Cardiac septum (tissue), 1 donor: ENCODE measurements around the gene COL15A1. TPM values are rescaled to one million over a fixed set of nuclear protein-coding genes. Genes with fewer than 3 reads are reported as not detected.
"Not testable (repeated sequence)": the region's sequence is repeated elsewhere in the genome, so short reads cannot be mapped to it uniquely, and the experiment has no call there.

Source experiments
- DNase-seq: peaks from one replicate; pipeline ENCODE4 v3.0.0-alpha.2; 2020; ENCODE audit warnings: low spot score
- intact Hi-C: fragments of 100-400 bp; cut with DNase I; formaldehyde crosslinking; loops from one replicate; pipeline ENCODE4 v1.14.0; 2022
- long read RNA-seq: library from polyadenylated mRNA; unstranded; transcript quantifications from one replicate; pipeline ENCODE4 v2.0.0, GENCODE V29; 2021
- total RNA-seq: library from RNA; stranded (reverse); fragmentation: NEBNext Ultra II Directional; extraction: Animal tissue kit (Norgen Biotek cat#: 25700); gene quantifications from one replicate; pipeline ENCODE4 v1.2.1, GENCODE V29; 2021
- donor health status: DM: no; HTN: no; CAD: no.

The COL15A1 gene
- 49.4 TPM for total RNA-seq
- long read RNA-seq, full-length matches to known transcripts: 8 of 56 reads
- long read RNA-seq, partial matches to known transcripts: 40 of 56 reads
- long read RNA-seq, other reads (novel, unspliced or antisense): 8 of 56 reads

- no peak for DNase-seq
- intact Hi-C loops: no loop called here
Measured at GRCh38 chr9:98943682-98944056, at the start of gene COL15A1. Gene COL15A1, plus strand, starts transcription at chr9:98943907. Its CDS starts 155 bp downstream, at chr9:98944062.

GRCh38 chr9:98894171-98894570 lies 49.5 kb upstream of the COL15A1 start:
- intact Hi-C loops: no loop called here
- no peak for DNase-seq

DNA sequence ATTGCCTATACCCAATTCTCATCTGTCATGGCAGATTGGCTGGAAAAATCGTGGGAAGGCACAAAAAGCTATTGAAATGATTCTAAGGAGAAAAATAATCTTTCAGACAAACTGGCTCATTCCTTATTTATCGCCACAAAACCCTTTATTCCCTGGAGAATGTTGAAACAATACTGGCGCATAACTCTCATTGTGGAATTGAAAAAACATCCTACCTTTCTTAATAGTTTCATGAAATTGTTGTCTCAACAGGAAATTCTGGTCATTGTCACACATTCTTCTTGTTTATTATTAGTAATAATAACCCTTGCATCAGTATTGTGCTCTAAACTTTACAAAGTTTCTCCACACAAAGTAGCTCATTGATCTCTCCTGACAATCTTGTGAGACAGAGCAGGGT lies 48.9 kb upstream of the COL15A1 start:
- DNase-seq: no peak
- intact Hi-C loops: no loop called here

- intact Hi-C loops: no loop called here
- no peak for DNase-seq
Measured at GRCh38 chr9:98896632-98897031, 47.1 kb upstream of the COL15A1 start.

DNA sequence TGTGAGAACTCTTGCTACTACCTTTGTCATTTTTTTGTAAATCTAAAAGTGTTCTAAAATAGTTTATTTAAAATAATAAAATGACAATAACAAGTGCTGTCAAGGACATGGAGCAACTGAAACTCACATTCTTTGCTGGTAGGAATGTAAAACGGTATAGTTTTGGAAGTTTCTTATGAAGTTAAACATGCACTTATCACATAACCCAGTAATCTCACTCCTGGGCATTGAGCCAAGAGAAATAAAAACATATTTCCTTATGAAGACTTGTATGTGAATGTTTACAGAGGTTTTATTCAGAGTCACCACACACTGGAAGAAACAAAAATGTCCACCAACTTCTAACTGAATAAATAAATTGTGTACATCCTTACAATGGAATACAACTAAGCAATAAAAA lies 46.0 kb upstream of the COL15A1 start:
- no peak for DNase-seq
- intact Hi-C loops: no loop called here

DNA sequence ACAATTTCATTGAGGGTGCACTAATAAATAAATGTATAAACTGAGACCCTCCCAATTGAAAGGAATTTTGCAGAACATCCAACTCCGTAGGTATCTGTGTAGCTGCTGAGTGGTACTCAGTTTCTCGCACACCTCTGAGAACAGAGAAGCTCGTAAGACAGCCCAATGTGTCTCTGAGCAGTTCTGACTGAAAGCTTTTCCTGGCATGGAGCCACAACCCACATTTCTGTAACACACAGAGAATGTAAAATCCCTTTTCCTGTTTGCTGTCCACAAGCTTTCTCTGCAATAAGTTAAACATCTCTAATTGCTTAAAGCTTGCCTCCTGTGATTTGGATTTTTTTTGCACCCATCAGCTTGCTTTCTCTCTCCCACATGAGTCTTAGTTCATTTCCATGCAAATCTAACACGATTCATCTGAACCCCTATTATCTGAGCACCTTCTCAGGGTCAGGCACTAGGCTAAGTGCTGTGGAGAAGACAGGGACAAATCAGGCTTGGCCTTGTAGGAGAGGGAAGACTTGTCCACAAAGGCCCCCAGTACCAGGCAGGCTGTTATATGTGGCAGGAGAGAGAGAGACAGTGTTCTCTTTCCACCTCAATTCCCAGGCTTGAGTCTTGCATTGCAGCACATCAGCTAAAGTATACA lies 44.2 kb upstream of the COL15A1 start:
- intact Hi-C loops: loop anchor here (5.0 kb wide), 1 partner anchor 37 kb away; no protein-coding TSS in a partner anchor
- DNase-seq: no peak

DNA sequence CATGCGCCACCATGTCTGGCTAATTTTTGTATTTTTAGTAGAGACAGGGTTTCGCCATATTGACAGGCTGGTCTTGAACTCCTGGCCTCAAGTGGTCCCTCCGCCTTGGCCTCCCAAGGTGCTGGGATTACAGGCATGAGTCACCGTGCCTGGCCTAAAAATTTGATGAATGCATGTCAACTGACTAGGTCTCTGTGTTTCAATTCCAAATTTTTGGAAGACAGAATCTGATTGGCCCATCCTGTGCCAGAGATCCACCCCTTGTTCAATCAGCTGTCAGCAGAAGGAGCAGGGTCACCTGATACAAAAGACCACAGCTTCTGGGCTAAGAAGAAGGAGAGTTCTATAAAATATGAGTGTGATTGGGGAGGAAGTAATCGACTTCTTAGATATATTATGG lies 43.5 kb upstream of the COL15A1 start:
- DNase-seq: no peak
- intact Hi-C loops: loop anchor here (5.0 kb wide), 1 partner anchor 38 kb away; no protein-coding TSS in a partner anchor

DNA sequence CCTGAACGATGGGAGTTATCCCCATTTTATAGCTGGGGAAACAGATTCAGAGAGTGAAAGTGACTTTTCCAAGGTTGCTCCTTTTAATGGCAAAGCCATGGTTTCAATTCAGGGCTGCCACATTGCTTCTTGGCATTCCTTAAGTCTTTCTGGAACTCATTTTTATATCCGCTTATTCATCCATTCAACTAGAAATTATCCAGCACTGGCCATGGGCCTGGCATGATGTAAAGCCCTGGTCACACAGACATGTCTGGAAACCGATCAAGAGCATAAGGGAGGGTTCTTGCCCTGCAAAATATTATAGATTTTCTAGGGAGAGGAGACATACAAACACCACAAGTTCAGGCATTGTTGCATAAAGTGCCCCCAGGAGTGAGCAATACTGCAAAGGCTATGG lies 43.0 kb upstream of the COL15A1 start:
- no peak for DNase-seq
- intact Hi-C loops: loop anchor here (5.0 kb wide), 1 partner anchor 38 kb away; no protein-coding TSS in a partner anchor

DNA sequence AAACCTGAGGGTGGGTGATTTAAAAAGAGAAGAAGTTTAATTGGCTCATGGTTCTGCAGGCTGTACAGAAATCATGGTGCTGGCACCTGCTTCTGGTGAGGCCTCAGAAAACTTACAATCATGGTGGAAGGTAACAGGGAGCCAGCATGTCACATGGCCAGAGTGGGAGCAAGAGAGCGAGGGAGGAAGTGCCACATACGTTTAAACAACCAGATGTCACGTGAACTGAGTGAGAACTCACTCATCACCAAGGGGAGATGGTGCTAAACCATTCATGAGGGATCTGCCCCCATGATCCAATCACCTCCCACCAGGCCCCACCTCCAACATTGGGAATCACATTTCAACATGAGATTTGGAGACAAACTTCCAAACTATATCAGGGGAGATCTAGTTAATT lies 41.9 kb upstream of the COL15A1 start:
- intact Hi-C loops: loop anchor here (5.0 kb wide), 1 partner anchor 40 kb away; no protein-coding TSS in a partner anchor
- not testable (repeated sequence) for DNase-seq

DNA sequence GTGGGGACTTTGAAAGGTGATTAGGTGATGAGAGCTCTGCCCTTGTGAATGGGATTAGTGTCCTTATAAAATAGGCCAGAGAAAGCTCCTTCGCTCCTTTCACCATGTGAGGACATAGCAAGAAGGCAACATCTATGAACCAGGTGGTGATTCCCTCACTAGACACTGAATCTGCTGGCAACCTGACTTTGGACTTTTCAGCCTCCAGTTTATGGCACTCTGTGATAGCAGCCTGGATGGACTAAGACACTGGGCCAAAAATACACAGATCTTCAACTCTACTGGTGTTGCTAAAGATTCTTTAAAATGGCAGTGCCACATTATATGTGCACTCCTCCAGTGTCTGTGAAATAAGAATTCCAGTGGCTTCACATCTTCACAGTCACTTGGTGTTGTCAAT lies 41.2 kb upstream of the COL15A1 start:
- intact Hi-C loops: loop anchor here (5.0 kb wide), 1 partner anchor 40 kb away; no protein-coding TSS in a partner anchor
- DNase-seq: no peak

DNA sequence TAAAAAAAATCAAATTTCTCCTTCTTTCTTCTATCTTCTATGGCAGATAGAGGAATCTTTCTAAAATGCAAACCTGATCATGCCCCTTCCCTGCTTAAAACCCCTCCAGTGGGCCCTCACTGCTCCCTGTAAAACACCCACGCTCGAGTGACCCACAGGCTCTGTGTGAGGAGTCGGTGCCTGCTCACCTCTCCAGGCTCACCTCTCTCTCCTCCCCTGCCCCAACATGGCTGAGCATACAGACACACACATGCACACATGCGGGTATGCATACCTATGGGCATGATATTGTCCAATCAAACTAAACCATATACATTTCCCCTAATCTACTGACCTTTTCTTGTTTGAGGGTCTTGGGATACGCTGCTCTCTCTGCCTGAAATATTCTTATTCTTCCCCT lies 40.8 kb upstream of the COL15A1 start:
- no peak for DNase-seq
- intact Hi-C loops: loop anchor here (5.0 kb wide), 1 partner anchor 41 kb away; no protein-coding TSS in a partner anchor

- intact Hi-C loops: loop anchor here (5.0 kb wide), 1 partner anchor 42 kb away; no protein-coding TSS in a partner anchor
- no peak for DNase-seq
Measured at GRCh38 chr9:98903961-98904411, 39.7 kb upstream of the COL15A1 start.

DNA sequence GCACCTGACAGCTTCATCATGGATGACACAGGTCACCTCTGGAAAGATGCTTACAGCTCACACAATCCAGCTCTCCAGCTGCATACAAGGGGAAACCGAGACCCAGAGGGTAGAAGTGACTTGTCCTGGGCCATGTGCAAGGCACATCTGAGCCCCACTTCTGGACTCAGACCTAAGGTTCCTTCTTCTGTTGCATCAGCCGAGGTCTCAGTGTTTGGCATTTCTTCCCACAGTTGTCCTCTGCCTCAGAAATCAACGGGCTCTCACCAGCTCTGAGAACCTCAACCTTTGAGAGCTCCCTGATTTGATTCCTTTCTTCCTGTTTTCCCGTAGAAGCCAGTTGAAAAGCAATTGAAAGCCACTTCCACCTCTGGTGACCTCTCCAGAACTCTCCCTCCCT lies 38.7 kb upstream of the COL15A1 start:
- DNase-seq: no peak
- intact Hi-C loops: loop anchor here (5.0 kb wide), 1 partner anchor 82 kb away; no protein-coding TSS in a partner anchor

- DNase-seq: no peak
- intact Hi-C loops: loop anchor here (5.0 kb wide), 1 partner anchor 81 kb away; no protein-coding TSS in a partner anchor
Measured at GRCh38 chr9:98906273-98907040, 37.2 kb upstream of the COL15A1 start.

DNA sequence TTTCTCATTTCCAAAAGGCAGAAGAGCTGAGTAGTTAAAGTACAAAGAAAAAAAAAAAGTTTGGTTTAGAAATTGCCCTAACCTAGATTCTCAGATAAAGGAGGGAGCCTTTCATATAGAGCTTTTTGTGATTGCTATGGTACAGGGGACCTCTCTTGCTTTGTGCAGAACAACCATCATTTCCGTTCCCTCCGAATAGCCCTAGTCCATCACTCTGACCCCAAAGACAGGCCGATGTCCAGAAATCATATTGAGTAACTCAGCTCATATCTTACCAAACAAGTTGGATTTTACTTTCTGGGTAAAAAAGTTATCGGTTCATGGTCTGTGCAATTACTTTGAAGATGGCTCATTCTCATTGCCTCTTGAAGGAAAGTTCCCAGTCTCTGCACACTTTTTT lies 36.7 kb upstream of the COL15A1 start:
- no peak for DNase-seq
- intact Hi-C loops: loop anchor here (5.0 kb wide), 1 partner anchor 80 kb away; no protein-coding TSS in a partner anchor

DNA sequence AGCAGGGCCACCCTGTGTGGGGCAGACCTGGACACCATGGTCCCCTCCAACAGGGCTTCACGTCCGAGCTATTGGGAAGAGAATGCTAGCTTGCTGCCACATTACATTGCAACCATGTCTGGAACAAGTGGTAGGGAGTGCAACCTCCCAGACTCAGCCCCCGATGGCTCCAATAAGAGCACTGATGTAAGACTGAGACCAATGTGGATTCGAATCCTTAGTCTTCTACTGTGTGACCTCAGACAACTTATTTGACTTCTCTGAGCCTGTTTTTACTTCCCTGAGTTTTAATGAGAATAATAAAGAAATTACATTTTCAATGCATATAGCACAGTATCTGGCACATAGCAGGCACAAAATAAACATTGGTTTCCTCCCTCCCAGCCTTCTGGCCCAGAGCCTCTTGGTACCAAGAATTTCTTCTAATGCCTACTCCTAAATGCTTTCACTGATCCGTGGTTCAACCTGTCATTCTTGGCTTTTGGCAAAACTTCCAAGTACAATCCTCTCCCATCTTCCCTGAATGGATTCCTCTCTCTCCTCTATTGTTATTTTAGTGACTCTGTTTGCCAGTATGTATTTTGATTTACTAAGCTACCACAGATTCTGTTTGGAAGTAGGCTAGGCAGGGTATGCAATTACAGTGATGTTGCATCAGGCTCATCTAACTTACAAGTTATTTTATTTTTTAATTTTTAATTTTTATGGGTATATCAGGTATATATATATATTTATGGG lies 34.6 kb upstream of the COL15A1 start:
- intact Hi-C loops: loop anchor here (5.0 kb wide), 1 partner anchor 78 kb away; no protein-coding TSS in a partner anchor
- no peak for DNase-seq

GRCh38 chr9:98909935-98910334 lies 33.8 kb upstream of the COL15A1 start:
- no peak for DNase-seq
- intact Hi-C loops: loop anchor here (5.0 kb wide), 1 partner anchor 77 kb away; no protein-coding TSS in a partner anchor

DNA sequence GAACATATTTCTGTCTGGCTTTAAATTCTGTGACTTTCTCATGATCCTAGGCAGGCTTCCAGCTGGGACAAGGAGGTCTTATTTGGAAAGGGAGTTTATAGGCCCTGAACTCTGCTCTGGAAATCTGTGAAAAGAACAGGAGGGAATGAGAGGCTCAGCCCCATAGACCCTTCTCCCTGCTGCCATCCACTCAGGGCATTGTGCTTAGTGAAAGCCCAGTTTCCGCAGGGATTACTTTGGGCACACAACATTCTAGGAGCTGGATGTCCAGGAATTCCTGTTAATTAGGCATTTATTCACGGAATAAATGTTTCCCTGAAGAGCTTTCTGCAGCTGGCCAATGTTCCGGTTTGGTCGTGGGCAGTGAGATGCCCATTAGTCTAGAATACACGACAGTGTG lies 32.7 kb upstream of the COL15A1 start:
- no peak for DNase-seq
- intact Hi-C loops: no loop called here

DNA sequence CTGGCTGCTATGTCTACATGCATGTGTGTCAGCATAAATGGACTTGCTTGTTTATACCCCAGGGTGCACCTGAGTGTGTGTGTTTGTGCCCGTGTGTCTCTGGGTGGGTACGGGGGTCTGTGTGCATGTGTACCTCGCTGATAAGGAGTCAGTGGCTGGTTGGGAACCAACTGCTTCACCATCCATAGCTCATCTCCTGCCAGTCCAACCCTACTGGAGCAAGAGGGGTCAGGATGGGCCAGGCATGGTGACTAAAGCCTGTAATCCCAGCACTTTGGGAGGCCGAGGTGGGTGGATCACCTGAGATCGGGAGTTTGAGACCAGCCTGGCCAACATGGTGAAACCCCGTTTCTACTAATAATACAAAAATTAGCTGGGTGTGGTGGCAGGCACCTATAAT lies 32.0 kb upstream of the COL15A1 start:
- intact Hi-C loops, DNase-seq: not testable (repeated sequence)
